Effector memory CD4-positive, alpha-beta T cell (primary cell): ENCODE results near the gene ABLIM3.
A peak's percentile ranks its signal among the peaks of the same experiment; 100 is the strongest.

Experiments
- DNase-seq, 3 donors: peaks; one replicate each; pipeline ENCODE4 v3.0.0-alpha.2; 2020
- H3K27ac ChIP-seq: 2 replicates; pipeline ENCODE4 v1.7.0; 2013; ENCODE audit warnings: mild to moderate bottlenecking, low read length, moderate library complexity; ENCODE audit not compliant: insufficient read depth, poor library complexity, severe bottlenecking
- H3K27me3 ChIP-seq: replicated peaks from 2 replicates; pipeline ENCODE4 v1.7.0; 2013; ENCODE audit warnings: mild to moderate bottlenecking, low read length; ENCODE audit not compliant: insufficient read depth, control insufficient read depth, poor library complexity, severe bottlenecking
- H3K36me3 ChIP-seq: 2 replicates; pipeline ENCODE4 v1.7.0; 2013; ENCODE audit warnings: mild to moderate bottlenecking, low read length, moderate library complexity; ENCODE audit not compliant: control insufficient read depth, insufficient read depth
- H3K4me1 ChIP-seq: 2 replicates; pipeline ENCODE4 v1.7.0; 2013; ENCODE audit warnings: low read length, mild to moderate bottlenecking; ENCODE audit not compliant: control insufficient read depth, insufficient read depth, poor library complexity, severe bottlenecking
- H3K4me3 ChIP-seq: 2 replicates; pipeline ENCODE4 v1.7.0; 2013; ENCODE audit warnings: low read length, low read depth, mild to moderate bottlenecking; ENCODE audit not compliant: insufficient read depth, poor library complexity, severe bottlenecking
- H3K9me3 ChIP-seq: 2 replicates; pipeline ENCODE4 v1.7.0; 2013; ENCODE audit warnings: mild to moderate bottlenecking, low read length, moderate library complexity; ENCODE audit not compliant: control insufficient read depth

The ABLIM3 gene

DNA sequence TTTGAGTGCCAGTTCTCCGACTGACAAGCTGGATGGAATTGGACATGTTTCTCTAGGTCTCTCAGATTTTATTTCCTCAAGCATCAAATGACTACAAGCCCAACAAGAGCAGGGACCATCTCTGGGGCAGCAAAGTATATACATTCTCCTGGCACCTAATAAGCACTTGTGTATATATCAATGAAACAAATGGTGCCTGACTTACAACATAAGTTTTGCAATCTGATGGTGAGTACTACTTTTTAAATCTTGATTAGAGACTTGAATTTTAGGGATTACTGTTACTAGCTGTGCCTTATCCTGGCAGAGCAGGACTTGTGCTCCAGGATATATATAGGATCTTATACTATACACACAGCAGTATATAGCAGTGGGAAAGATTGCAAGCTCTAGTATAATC is 8.8 kb upstream of the ABLIM3 start:
- H3K4me1 ChIP-seq = no peaks in the 10 kb centered on the region
- H3K4me3 ChIP-seq = no peak overlapping the region
- no peaks in the 10 kb centered on the region for H3K9me3 ChIP-seq
- no peak overlapping the region for H3K27ac ChIP-seq
- no peaks in the 10 kb centered on the region for H3K36me3 ChIP-seq
- peaks cover 3% of the 10 kb centered on the region for H3K27me3 ChIP-seq
- DNase-seq = no peak

GRCh38 chr5:149133795-149134777 is 7.2 kb upstream of the ABLIM3 start:
- peaks cover 3% of the 10 kb centered on the region for H3K27me3 ChIP-seq
- DNase-seq = no peak
- no peaks in the 10 kb centered on the region for H3K36me3 ChIP-seq
- H3K9me3 ChIP-seq = no peaks in the 10 kb centered on the region
- H3K4me1 ChIP-seq = no peaks in the 10 kb centered on the region
- no peak overlapping the region for H3K27ac ChIP-seq
- no peak overlapping the region for H3K4me3 ChIP-seq

GRCh38 chr5:149134778-149135500 is 6.4 kb upstream of the ABLIM3 start:
- Histone ChIP-seq H3K27ac (no peak overlapping the region), H3K4me1 (no peaks in the 10 kb centered on the region), H3K36me3 (no peaks in the 10 kb centered on the region), H3K9me3 (no peaks in the 10 kb centered on the region), H3K4me3 (no peak overlapping the region), H3K27me3 (peaks cover 3% of the 10 kb centered on the region)
- no peak for DNase-seq

GRCh38 chr5:149135536-149136201 is 5.6 kb upstream of the ABLIM3 start:
- no peaks in the 10 kb centered on the region for H3K36me3 ChIP-seq
- no peaks in the 10 kb centered on the region for H3K9me3 ChIP-seq
- H3K4me3 ChIP-seq = no peak overlapping the region
- no peak overlapping the region for H3K27ac ChIP-seq
- DNase-seq = no peak
- peaks cover 3% of the 10 kb centered on the region for H3K27me3 ChIP-seq
- H3K4me1 ChIP-seq = no peaks in the 10 kb centered on the region

DNA sequence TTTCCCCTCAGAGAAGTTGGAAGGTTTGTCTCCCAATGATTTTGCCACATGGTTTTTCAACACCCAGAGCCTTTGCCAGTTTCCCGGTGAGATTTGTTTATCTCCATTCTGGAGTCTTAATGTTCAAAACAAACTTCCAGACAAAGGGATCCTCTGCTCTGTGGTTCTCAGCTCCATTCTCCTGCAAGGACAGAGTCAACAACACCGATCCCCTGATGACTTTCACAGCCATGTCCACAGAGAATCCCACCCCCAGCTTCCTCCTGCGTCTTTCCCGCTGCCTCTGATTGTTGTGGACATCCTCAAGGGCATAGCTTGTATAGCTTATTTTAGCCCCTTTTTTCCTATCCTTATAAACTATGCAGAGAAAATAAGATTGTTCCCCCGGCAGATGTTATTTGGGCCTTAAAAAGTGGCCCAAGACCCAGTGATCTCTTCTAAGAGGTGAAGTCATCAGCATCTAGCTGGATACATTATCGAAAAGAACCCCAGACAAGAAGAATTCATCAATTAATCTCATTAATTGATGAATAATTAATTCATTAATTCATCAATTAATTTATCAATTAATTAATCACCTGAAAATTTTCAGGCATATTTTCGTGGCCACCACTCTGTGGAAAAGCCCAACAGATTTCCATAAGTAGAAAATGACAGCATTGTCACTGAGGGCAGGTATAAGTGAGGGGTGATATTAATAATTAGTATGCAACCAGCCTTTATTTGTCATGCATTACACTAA is 2.9 kb upstream of the ABLIM3 start:
- Histone ChIP-seq H3K4me1 (peaks cover 5% of the 10 kb centered on the region), H3K36me3 (no peaks in the 10 kb centered on the region), H3K27me3 (peaks cover 11% of the 10 kb centered on the region), H3K9me3 (no peaks in the 10 kb centered on the region), H3K4me3 (no peak overlapping the region), H3K27ac (no peak overlapping the region)
- DNase-seq = no peak

DNA sequence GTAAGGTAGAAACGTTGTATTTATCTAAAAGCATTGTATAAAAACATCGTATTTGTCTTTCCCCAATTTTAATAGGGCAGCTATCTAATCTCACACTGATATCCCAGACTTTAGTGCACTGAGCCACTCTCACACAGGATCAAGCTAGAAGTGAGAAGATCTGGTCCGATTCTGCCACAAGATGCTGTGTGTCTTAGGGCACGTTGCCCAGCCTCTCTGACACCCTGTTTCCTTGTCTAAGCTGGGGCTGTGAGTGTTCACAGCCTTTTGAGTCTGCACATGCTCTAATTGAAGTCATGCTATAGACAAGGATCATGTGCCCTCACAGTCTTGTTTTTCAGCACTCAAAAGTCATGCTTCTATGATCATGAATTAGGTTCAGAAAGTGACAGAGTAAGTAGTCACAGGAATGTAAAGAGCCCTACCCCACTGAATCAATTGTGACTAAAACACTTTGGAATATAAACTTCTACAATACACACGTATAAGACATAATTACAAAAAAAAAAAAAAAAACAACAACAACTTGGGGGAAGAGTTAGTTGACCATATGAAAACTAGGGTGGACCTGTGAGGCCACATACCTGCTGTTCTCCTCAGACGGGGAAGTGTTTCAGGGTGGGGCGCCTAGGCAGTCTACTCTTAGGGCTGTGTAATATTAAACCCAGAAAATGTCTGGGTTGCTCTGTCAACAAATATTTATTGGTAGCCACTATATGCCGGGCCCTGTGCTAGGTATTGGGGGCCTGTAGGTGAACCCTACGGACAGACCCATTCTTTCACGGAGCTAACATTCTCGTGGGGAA is 893 bp upstream of the ABLIM3 start:
- peaks cover 5% of the 10 kb centered on the region for H3K4me1 ChIP-seq
- no peaks in the 10 kb centered on the region for H3K9me3 ChIP-seq
- H3K4me3 ChIP-seq = no peak overlapping the region
- H3K27me3 ChIP-seq = peaks cover 8% of the 10 kb centered on the region
- DNase-seq = no peak
- H3K36me3 ChIP-seq = no peaks in the 10 kb centered on the region
- H3K27ac ChIP-seq = no peak overlapping the region

DNA sequence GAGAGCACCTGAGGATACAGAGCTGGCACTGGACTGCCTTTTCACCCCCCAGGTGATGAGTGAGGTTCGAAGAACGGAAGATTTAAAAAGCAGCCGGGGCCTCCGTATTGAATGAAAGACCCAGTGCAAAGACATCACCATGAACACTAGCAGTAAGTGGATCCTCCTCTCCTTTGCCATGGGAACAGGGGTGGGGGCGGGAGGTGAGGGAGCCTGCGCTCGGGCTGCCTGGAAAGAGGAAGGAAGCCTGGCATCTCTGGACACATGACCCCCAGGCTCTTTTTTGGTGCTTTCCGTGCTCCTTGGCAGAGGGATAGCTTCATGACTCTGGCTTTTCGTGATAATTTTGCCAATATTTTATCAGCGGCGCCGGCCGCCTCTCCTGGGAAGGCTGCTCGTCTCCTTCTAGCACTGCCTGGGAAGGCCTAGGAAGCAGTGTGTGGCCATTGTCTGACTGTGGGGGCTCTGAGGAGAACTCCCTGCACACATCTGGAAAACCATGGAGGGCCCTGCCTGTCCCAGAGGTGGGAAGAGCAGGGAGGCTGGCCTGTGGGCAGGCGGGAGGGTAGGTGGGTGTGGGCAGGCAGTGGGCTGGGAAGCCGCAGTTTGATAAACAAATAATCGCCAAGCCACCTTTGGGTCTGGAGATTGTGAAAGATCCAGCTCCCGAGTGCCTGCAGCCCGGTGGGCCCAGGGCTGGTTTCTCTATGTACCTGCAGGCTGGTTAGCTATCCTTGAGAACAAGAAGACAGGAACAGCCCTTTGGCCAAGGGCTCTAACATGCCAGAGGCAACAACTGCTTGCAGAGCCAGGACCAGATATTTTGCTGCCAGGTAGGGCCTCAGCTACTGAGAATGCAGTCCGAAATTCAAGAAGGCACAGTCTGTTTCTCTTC is 911 bp downstream of the ABLIM3 start:
- H3K4me1 ChIP-seq = peaks cover 5% of the 10 kb centered on the region
- peak overlapping the region; percentile 66 for H3K4me3 ChIP-seq
- peaks cover 8% of the 10 kb centered on the region for H3K27me3 ChIP-seq
- no peaks in the 10 kb centered on the region for H3K9me3 ChIP-seq
- no peak for DNase-seq
- H3K27ac ChIP-seq = no peak overlapping the region
- H3K36me3 ChIP-seq = no peaks in the 10 kb centered on the region

DNA sequence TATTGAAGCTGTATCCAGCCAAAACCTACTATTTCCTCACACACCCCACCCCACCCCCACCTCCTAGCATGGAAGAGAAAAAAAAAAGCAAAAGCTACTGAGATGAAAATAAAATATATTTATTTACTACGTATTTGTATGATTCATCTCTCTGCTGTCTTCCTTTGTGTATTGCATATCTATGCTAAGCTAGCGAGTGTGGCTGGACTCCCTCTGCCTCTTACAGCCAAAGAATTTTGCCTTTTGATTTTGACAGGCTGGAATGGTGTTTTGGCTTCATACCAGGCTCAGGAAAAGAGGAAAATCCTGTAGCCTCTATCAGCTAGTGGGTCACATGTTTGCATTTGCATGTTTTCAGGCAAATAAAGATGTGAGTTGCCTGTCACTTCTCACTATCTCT is 2.2 kb downstream of the ABLIM3 start:
- Histone ChIP-seq H3K9me3 (no peaks in the 10 kb centered on the region), H3K4me3 (no peak overlapping the region), H3K27ac (no peak overlapping the region), H3K27me3 (peaks cover 8% of the 10 kb centered on the region), H3K36me3 (no peaks in the 10 kb centered on the region), H3K4me1 (peaks cover 5% of the 10 kb centered on the region)
- no peak for DNase-seq
